A375 (cell line): Measurements from ENCODE around the gene SLC29A1. TPM values are rescaled to one million over a fixed set of nuclear protein-coding genes. Genes with fewer than 3 reads are reported as not detected.

Source experiments
- small RNA-seq: library from RNA; depleted of rRNA; stranded (forward); fragments of <200 nt; gene quantifications from one replicate; pipeline ENCODE3, GENCODE V24; 2014
- total RNA-seq: library from RNA; depleted of rRNA; stranded (reverse); fragments of >200 nt; shearing (Covaris generic); gene quantifications from 2 replicates; pipeline ENCODE4 v1.2.3, GENCODE V29; 2014; rRNA removed

Gene SLC29A1
- 16.3 and 21.6 TPM in 2 replicates for total RNA-seq

DNA sequence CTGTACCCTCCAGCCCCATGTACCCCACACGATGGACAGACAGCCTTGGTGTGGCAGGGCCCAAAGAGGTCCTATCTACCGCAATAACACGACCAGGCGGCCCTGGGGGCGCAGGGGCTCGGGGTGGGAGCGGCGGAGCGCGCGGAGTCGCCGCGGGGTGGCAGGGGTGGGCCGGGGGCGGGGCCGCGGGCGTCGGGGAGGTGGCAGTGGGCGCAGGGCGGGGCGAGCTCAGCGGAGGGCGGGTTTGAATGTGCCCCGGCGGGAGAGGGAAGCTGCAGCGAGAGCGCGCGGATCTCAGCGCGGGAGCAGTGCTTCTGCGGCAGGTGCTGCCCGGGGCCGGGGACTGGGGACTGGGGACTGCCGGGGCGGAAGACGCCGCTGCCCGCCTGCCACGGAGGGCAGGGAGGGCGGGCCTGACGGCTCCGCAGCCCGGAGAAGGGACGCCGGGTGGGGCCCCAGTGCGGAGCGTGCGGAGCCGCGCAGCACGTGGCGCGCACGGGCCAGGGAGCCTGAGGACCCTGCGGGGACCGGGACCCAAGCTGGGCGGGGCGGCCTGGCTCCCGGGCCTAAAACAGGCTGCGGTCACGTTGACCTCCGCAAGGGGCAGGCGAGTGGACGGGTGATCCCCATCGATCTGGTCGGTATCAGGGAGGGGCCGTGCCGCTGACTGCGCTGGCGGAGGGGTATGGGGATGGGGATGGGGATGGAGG lies at the start of gene SLC29A1:
Gene SLC29A1 (plus strand): TSS at position 277 of the 710 bp plus-strand sequence. CDS start 3,719 bp downstream, outside the sequence.

DNA sequence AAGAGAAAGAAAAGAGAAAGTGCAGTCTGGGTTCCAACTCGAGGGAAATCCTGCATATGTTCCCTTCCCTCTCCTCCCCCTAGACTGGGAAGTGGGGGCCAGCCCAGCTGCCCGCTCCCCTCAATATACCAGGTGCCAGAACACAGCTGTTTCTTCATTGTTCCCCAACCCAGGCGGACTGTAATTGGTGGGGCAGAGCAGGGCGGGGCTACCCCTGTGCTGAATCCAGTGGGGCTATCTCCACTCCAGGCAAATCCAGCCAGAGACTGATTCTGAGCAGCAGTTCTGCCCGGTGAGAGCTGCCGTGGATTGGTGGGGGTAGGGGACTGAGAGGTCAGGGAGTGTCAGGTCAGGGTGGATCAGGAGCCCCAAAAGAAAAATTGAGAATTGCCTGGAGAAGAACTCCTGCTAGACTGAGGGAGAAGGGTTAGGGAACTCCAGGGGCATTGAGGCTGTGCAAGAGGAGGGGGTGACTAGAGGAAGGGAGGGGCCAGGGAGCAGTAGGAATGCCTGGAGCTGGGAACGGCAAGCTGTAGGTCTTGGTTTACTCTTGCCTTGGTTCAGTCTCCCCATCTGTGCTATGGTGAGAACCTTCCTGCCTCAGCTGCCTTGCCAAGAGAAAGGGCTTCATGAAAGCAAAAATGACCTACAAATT lies 6.6 kb upstream of the SLC29A1 start, which contains the start of gene MYMX:
Gene MYMX (plus strand): TSS at position 250 of the 655 bp plus-strand sequence. CDS start 546 bp downstream, outside the sequence.

DNA sequence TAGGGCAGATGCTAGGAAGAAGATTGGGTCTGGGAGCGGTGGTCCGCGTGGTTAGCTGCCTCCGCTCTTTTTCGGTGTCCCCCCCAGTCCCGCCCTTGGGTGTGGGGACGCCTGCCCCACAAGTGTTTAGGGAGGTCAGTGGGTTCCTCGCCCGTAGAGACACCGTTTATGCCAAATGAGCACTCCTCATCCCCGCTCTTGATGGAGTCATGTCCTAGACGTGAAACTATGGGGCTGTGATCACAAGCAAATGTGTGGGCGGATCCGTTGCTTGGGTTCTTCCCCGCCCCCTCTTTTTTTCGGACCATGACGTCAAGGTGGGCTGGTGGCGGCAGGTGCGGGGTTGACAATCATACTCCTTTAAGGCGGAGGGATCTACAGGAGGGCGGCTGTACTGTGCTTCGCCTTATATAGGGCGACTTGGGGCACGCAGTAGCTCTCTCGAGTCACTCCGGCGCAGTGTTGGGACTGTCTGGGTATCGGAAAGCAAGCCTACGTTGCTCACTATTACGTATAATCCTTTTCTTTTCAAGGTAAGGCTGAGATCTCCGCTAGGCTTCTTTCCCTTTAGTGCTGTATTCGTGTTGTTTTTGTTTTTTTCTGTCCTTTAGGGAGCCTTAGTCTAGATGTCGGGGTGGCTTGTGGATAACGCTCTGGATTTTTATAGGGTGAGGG lies 23.4 kb downstream of the SLC29A1 start, which contains the start of gene HSP90AB1:
Gene HSP90AB1 (plus strand): TSS at position 439 of the 675 bp plus-strand sequence. CDS start 1,529 bp downstream, outside the sequence.

DNA sequence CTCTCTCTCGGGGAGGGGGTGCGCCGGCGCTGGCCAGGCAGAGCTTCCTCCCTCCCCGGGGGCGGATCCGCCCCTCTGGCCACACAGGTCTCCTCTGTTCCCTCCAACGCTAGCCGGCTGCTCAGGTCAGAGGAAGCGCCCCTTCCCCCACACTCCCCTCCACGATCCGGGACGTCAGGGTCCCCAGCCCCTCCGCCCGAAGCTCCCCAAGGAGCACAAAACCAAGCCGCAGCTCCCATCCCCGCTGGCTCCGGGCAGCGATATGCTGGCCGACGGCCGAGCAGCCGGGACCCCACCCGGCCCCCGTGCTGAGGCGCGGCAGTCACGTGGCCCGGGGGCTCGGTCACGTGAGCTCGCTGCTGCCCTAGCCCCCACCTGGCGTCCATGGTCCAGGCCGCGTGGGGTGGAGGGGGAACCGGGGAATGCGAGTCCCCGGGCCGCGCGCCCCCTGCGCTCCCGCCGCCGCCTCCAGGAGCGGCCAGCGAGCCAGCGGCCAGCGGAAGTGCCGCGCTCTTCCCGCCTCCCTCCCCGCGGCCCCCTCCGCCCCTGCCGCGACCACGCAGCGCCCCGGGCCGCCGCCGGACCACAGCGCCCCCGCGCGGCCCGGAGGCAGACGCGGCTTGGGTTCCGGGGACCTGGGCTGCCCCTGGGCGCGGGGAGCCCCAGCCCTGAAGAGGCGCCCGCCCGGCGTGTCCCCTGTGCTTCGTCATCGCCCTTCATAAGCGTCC lies 33.8 kb downstream of the SLC29A1 start, which contains the start of gene SLC35B2:
Gene SLC35B2 (minus strand): TSS at position 504 of the 728 bp plus-strand sequence. CDS start 118 bp downstream, at position 386.

DNA sequence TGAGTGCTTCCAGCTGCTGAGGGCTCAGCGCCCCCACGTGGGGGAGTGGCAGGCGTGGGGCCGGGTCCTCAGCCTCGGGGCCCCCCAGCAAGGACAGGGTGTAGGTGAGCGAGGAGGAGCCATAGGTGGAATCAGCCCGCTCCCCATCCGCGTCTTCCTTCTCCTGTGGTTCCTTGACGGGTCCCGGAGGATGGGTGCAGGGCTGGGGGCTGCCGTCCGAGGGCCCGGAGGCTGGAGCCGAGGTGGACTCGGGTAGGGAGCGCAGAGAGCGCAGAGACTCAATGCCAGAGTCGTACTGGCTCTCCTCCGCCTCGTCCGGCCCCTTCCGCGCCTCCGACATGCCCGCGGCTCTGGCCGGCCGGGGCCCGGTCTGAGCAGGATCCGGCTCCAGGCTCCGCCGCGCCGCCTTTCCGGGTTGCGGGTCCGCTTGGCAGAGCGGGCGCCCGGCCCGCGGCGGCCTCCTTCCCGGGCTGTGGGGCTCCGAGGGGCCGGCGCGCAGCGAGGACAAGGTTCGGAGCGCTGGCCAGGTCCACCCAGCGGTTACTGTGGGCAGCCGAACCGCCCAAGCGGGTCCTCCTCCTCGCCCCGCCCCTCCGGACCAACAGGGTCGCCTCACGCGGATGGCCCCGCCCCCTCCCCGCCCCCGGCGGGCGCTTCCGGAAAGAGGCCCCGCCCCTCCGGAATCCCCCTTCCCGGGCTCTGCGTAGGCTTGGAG lies 41.8 kb downstream of the SLC29A1 start, which contains the start of gene NFKBIE:
Gene NFKBIE (minus strand): TSS at position 545 of the 715 bp plus-strand sequence. CDS start 205 bp downstream, at position 340.

DNA sequence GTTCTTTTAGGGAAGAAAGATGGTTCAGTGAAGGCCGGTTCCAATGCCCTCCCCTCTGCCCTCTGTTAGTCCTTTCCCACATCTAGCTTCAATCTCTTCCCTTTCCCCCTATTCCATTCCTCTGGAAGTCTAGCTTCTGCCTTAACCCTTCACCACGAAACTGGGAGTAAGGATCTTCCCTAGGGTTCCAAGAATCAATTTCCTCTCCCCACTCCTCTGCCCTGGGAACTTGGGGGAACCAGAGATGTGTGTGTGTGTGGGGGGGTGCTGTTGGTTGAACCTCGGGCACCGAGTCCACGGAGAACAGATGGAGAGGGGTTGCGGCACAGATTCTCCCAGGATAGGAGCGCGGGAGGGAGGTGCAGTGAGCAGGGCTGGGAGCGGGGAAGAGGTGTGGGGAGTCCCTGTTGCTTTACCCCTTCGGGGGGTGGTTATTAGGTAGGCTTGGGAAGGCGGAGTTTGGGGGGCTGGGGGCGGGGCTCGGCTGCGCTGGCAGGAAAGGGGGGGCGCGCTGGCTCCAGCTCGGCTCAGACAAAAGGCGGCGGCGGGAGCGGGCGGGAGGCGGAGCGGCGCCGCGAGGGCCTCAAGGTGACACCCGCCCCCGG lies 46.6 kb downstream of the SLC29A1 start, which contains the start of gene TMEM151B:
Gene TMEM151B (plus strand): TSS at position 530 of the 605 bp plus-strand sequence. CDS start 293 bp downstream, outside the sequence.

Small RNAs within 50 kb of the gene (small RNA-seq; reads per million reads assigned to genes)
- gene RN7SL811P, result not detected

Other genes starting within 250 kb of the SLC29A1 start
- gene MRPL14, start 96.1 kb upstream of the SLC29A1 start, total RNA-seq, result 64.7 and 73.3 TPM in 2 replicates
- gene TMEM63B, start 96.0 kb upstream of the SLC29A1 start, total RNA-seq, result 13.9 and 15.7 TPM in 2 replicates
- gene CAPN11, start 64.8 kb upstream of the SLC29A1 start, total RNA-seq, result 0.34 TPM in 1 of 2 replicates, not detected in the other
- not detected in 2 replicates for gene MYMX, start 6.7 kb upstream of the SLC29A1 start, total RNA-seq
- 919 and 953 TPM in 2 replicates for gene HSP90AB1, start 23.5 kb downstream of the SLC29A1 start, total RNA-seq
- 76.1 and 78.0 TPM in 2 replicates for gene SLC35B2, start 33.9 kb downstream of the SLC29A1 start, total RNA-seq
- gene NFKBIE, start 42.0 kb downstream of the SLC29A1 start, total RNA-seq, result 8.4 and 10.1 TPM in 2 replicates
- gene TMEM151B, start 46.9 kb downstream of the SLC29A1 start, total RNA-seq, result 0.03 TPM in 1 of 2 replicates, not detected in the other
- gene AARS2, start 89.8 kb downstream of the SLC29A1 start, total RNA-seq, result 21.3 and 21.6 TPM in 2 replicates
- gene SPATS1, start 119.1 kb downstream of the SLC29A1 start, total RNA-seq, result not detected in 2 replicates
- 17.7 and 21.6 TPM in 2 replicates for gene CDC5L, start 164.1 kb downstream of the SLC29A1 start, total RNA-seq